Caco-2 (cell line): ENCODE data around the gene B4GAT1. TPM values are rescaled to one million over a fixed set of nuclear protein-coding genes. Genes with fewer than 3 reads are reported as not detected.
A peak's percentile ranks its signal among the peaks of the same experiment; 100 is the strongest.

Experiments
- BruUV-seq: library from RNA; stranded (reverse); fragments of 400-500 nt; replicated peaks from 2 replicates; lab custom pipeline; 2021; lab: Mats Ljungman, UMichigan
- CTCF ChIA-PET: fragments of 300-600 bp; sonication (Branson Sonifier 250); formaldehyde crosslinking; loops from one replicate; lab custom pipeline; 2022; ENCODE audit warnings: antibody characterized with exemption; lab: Charles Lee
- POLR2A ChIA-PET: fragments of 300-600 bp; sonication (Branson Sonifier 250); formaldehyde crosslinking; loops from one replicate; lab custom pipeline; 2022; ENCODE audit warnings: antibody characterized with exemption; lab: Charles Lee
- DNase-seq, 2 experiments: peaks; one replicate each; pipeline versions ENCODE4 v3.0.0 to v3.0.0-alpha.2; 2020 to 2022
- H3K27me3 ChIP-seq: replicated peaks from 2 replicates; pipeline ENCODE4 v1.6.0; 2011; ENCODE audit warnings: low read length; ENCODE audit not compliant: control insufficient read depth, insufficient read depth
- H3K36me3 ChIP-seq: 2 replicates; pipeline ENCODE4 v1.5.1; 2011; ENCODE audit warnings: low read length; ENCODE audit not compliant: control insufficient read depth, insufficient read depth
- H3K4me1 ChIP-seq: fragments of 250-450 bp; sonication (Bioruptor Pico); 2 replicates; pipeline ENCODE4 v1.5.1; 2020; ENCODE audit warnings: mild to moderate bottlenecking
- H3K4me3 ChIP-seq: 2 replicates; pipeline ENCODE4 v1.5.1; 2011; ENCODE audit warnings: low read depth, mild to moderate bottlenecking, control low read depth, low read length
- H3K9me3 ChIP-seq: fragments of 250-450 bp; sonication (Bioruptor Pico); 2 replicates; pipeline ENCODE4 v1.5.1; 2020; ENCODE audit warnings: mild to moderate bottlenecking, moderate library complexity
- H3K27ac Mint-ChIP-seq: one replicate; pipeline ENCODE4 v1.8.0; 2022; ENCODE audit warnings: mixed read lengths; ENCODE audit not compliant: unreplicated experiment
- H3K27me3 Mint-ChIP-seq: one replicate; pipeline ENCODE4 v1.8.0; 2022; ENCODE audit warnings: mixed read lengths; ENCODE audit not compliant: insufficient read depth, unreplicated experiment
- H3K36me3 Mint-ChIP-seq: one replicate; pipeline ENCODE4 v1.8.0; 2022; ENCODE audit warnings: mild to moderate bottlenecking, mixed read lengths; ENCODE audit not compliant: insufficient read depth, unreplicated experiment
- H3K4me1 Mint-ChIP-seq: one replicate; pipeline ENCODE4 v1.8.0; 2022; ENCODE audit warnings: low read depth, mixed read lengths; ENCODE audit not compliant: unreplicated experiment
- H3K4me3 Mint-ChIP-seq: one replicate; pipeline ENCODE4 v1.8.0; 2022; ENCODE audit warnings: mild to moderate bottlenecking, moderate library complexity, mixed read lengths; ENCODE audit not compliant: unreplicated experiment
- H3K9me3 Mint-ChIP-seq: one replicate; pipeline ENCODE4 v1.8.0; 2022; ENCODE audit warnings: mixed read lengths; ENCODE audit not compliant: unreplicated experiment
- CTCF ChIP-seq, 2 experiments: fragments of 200-600 bp in 1 of 2; IDR thresholded peaks; 1 replicate in 1 of 2; 2 replicates in 1 of 2; pipeline versions ENCODE4 v1.5.1 to v1.8.0; 2011 to 2022; ENCODE audit warnings: antibody characterized with exemption in 1 of 2, control low read depth in 1 of 2, inconsistent platforms in 1 of 2, low read depth in 1 of 2, low read length in 1 of 2, mild to moderate bottlenecking in 1 of 2, moderate library complexity in 1 of 2; ENCODE audit not compliant: insufficient read depth in 1 of 2, severe bottlenecking in 1 of 2, unreplicated experiment in 1 of 2
- intact Hi-C: fragments of 100-400 bp; cut with micrococcal nuclease; formaldehyde crosslinking; loops from one replicate; pipeline ENCODE4 v1.10.0; 2022; ENCODE audit not compliant: unreplicated experiment
- total RNA-seq: library from RNA; stranded (reverse); gene quantifications from 2 replicates; pipeline ENCODE4 v1.2.3, GENCODE V29; 2022

Gene B4GAT1
- total RNA-seq, 1 experiment from 2014 or later, result 23.0 TPM

- TF ChIP-seq CTCF (IDR thresholded peaks at IDR 0.05; ENCODE audit: insufficient read depth in 1 of 2, low read depth in 1 of 2, low read length in 1 of 2, severe bottlenecking in 1 of 2, unreplicated experiment in 1 of 2), result no peak
- Mint-ChIP-seq H3K27me3 (no peaks in the 10 kb centered on the region), H3K4me1 (peaks cover 13% of the 10 kb centered on the region), H3K4me3 (no peak overlapping the region), H3K27ac (peak overlapping the region; percentile 91), H3K36me3 (peaks cover 23% of the 10 kb centered on the region), H3K9me3 (no peaks in the 10 kb centered on the region)
- no TSS peak for BruUV-seq
- H3K27me3 ChIP-seq, result no peaks in the 10 kb centered on the region
- DNase-seq, result no peak
- H3K36me3 ChIP-seq, result peaks cover 4% of the 10 kb centered on the region
- no peaks in the 10 kb centered on the region for H3K9me3 ChIP-seq
- ChIA-PET POLR2A (no interaction called here), CTCF (interaction anchor here (1.3 to 1.4 kb wide), 2 partner anchors 26 kb away, joined by 3 read pairs; no protein-coding TSS in a partner anchor)
- intact Hi-C loops, result no loop called here
- no peak overlapping the region for H3K4me3 ChIP-seq
- H3K4me1 ChIP-seq, result peaks cover 10% of the 10 kb centered on the region
Observed at GRCh38 chr11:66338276-66339161, 8.9 kb downstream of the B4GAT1 start.

DNA sequence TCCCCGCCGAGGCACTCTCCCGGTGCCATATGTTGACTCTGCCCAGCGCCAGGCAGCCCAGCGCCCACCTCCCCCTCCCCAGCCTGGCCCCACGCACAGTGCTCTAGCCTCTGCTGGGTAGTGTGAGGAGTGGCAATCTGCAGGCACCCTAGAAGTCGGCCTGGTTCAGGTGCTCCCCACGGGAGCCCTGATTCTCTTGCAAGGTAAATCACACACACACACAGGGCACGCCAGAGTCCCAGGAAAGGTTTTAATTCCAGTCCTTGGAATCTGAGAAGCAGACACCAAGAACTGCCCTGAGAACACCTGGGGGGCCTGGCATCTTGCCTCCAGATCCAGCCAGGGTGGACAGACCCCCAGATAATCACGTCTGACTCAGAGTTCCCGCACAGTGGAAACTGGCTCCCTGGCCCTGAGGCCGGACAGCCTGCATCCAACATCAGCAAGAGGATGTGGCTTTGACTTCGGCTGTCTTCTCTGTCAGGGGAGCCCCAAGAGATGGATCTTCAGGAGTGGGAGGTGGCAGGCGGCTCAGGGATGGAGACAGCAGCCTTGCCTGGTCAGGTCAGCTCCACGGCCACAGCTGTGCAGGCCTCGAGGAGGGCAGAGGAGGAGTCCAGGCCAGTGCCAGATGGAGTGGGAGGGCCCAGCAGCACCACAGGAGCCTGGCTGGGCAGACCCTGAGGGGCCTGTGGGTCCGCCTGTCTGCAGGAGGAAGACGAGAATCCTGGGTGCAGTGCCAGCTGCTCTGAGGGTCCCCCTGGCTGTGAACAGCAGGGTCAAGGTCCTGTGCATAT is 10.1 kb downstream of the B4GAT1 start:
- no peak for TF ChIP-seq CTCF (IDR thresholded peaks at IDR 0.05; ENCODE audit: insufficient read depth in 1 of 2, low read depth in 1 of 2, low read length in 1 of 2, severe bottlenecking in 1 of 2, unreplicated experiment in 1 of 2)
- Mint-ChIP-seq H3K9me3 (no peaks in the 10 kb centered on the region), H3K4me1 (peaks cover 7% of the 10 kb centered on the region), H3K27ac (peak overlapping the region; percentile 91), H3K27me3 (no peaks in the 10 kb centered on the region), H3K36me3 (peaks cover 20% of the 10 kb centered on the region), H3K4me3 (no peak overlapping the region)
- Histone ChIP-seq H3K36me3 (peaks cover 4% of the 10 kb centered on the region), H3K4me1 (peaks cover 10% of the 10 kb centered on the region), H3K9me3 (no peaks in the 10 kb centered on the region), H3K4me3 (no peak overlapping the region), H3K27me3 (no peaks in the 10 kb centered on the region)
- BruUV-seq, result no TSS peak
- DNase-seq, result no peak
- ChIA-PET CTCF (interaction anchor here (1.3 kb wide), 1 partner anchor 25 kb away, joined by 3 read pairs; no protein-coding TSS in a partner anchor), POLR2A (interaction anchor here (0.5 kb wide), 1 partner anchor 70 kb away, joined by 3 read pairs; no protein-coding TSS in a partner anchor)
- intact Hi-C loops, result no loop called here
